Testis (tissue), 2 donors: Measurements from ENCODE around the gene FCHSD1.

Experiments used
- CTCF ChIP-seq, 3 experiments: fragments of 450-650 bp in 2 of 3; fragments of 200-600 bp in 1 of 3; sonication (generic) in 1 of 3; IDR thresholded peaks; one replicate each; pipeline ENCODE4 v1.5.1; 2016 to 2019; ENCODE audit warnings: antibody characterized with exemption in 3 of 3, mild to moderate bottlenecking in 2 of 3, moderate library complexity in 1 of 3
- POLR2A ChIP-seq: fragments of 450-650 bp; IDR thresholded peaks from one replicate; pipeline ENCODE4 v1.6.1; 2017; ENCODE audit warnings: antibody characterized with exemption, mild to moderate bottlenecking, moderate library complexity

- TF ChIP-seq CTCF (IDR thresholded peaks at IDR 0.05) (no peak), POLR2A (no peak)
These were observed 6.8 kb upstream of the FCHSD1 start for GRCh38 chr5:141657937-141658545.
